Measurements from ENCODE around the gene TSFM.

The TSFM gene

GRCh38 chr12:57783466-57783801 is 847 bp downstream of the TSFM start:
- H3K4me3 ChIP-seq (ENCODE audit: low read length) = peak overlapping the region; percentile 89
- H3K36me3 ChIP-seq (replicated peaks; ENCODE audit: low read depth, low read length) = peaks cover 27% of the 10 kb centered on the region

GRCh38 chr12:57783861-57784260 is 1.3 kb downstream of the TSFM start:
- Histone ChIP-seq H3K27ac (ENCODE audit: low read length) (no peak overlapping the region), H3K4me2 (ENCODE audit: low read length) (peak overlapping the region; percentile 11; the same call in 1 of the 2 replicates), H3K4me1 (ENCODE audit: low read length) (peaks cover 13% of the 10 kb centered on the region), H3K79me2 (ENCODE audit: low read length) (peaks cover 19% of the 10 kb centered on the region), H3K9ac (ENCODE audit: low read length) (no peak overlapping the region), H3K9me3 (ENCODE audit: insufficient read depth, low read length) (no peaks in the 10 kb centered on the region), H3K27me3 (ENCODE audit: low read depth, low read length) (no peaks in the 10 kb centered on the region), H2AFZ (ENCODE audit: low read depth, low read length) (no peak overlapping the region), H4K20me1 (ENCODE audit: insufficient read depth, low read length) (no peaks in the 10 kb centered on the region), H3K4me3 (ENCODE audit: low read length) (no peak overlapping the region), H3K36me3 (replicated peaks; ENCODE audit: low read depth, low read length) (peaks cover 27% of the 10 kb centered on the region)
- TF ChIP-seq EZH2phosphoT487 (IDR thresholded peaks at IDR 0.05; ENCODE audit: low read depth) (no peak), CTCF (IDR thresholded peaks at IDR 0.05; ENCODE audit: low read depth, low read length) (no peak)

More at GRCh38 chr12:57783466-57783801, 847 bp downstream of the TSFM start:
- no peaks in the 10 kb centered on the region for H4K20me1 ChIP-seq (ENCODE audit: insufficient read depth, low read length)
- H3K9me3 ChIP-seq (ENCODE audit: insufficient read depth, low read length) = no peaks in the 10 kb centered on the region
- TF ChIP-seq EZH2phosphoT487 (IDR thresholded peaks at IDR 0.05; ENCODE audit: low read depth) (no peak), CTCF (IDR thresholded peaks at IDR 0.05; ENCODE audit: low read depth, low read length) (no peak)
- no peak overlapping the region for H3K27ac ChIP-seq (ENCODE audit: low read length)
- H3K27me3 ChIP-seq (ENCODE audit: low read depth, low read length) = no peaks in the 10 kb centered on the region
- H3K79me2 ChIP-seq (ENCODE audit: low read length) = peaks cover 19% of the 10 kb centered on the region
- peak overlapping the region; percentile 88 for H3K4me2 ChIP-seq (ENCODE audit: low read length)
- H3K9ac ChIP-seq (ENCODE audit: low read length) = peak overlapping the region; percentile 69
- peaks cover 13% of the 10 kb centered on the region for H3K4me1 ChIP-seq (ENCODE audit: low read length)
- no peak overlapping the region for H2AFZ ChIP-seq (ENCODE audit: low read depth, low read length)

- no peak overlapping the region for H3K9ac ChIP-seq (ENCODE audit: low read length)
- no peak overlapping the region for H3K4me2 ChIP-seq (ENCODE audit: low read length)
- peaks cover 34% of the 10 kb centered on the region for H3K36me3 ChIP-seq (replicated peaks; ENCODE audit: low read depth, low read length)
- no peak overlapping the region for H3K4me3 ChIP-seq (ENCODE audit: low read length)
- no peak overlapping the region for H2AFZ ChIP-seq (ENCODE audit: low read depth, low read length)
- TF ChIP-seq EZH2phosphoT487 (IDR thresholded peaks at IDR 0.05; ENCODE audit: low read depth) = no peak
- no peak for TF ChIP-seq CTCF (IDR thresholded peaks at IDR 0.05; ENCODE audit: low read depth, low read length)
- no peaks in the 10 kb centered on the region for H4K20me1 ChIP-seq (ENCODE audit: insufficient read depth, low read length)
- no peaks in the 10 kb centered on the region for H3K4me1 ChIP-seq (ENCODE audit: low read length)
- no peaks in the 10 kb centered on the region for H3K27me3 ChIP-seq (ENCODE audit: low read depth, low read length)
- H3K9me3 ChIP-seq (ENCODE audit: insufficient read depth, low read length) = no peaks in the 10 kb centered on the region
- H3K27ac ChIP-seq (ENCODE audit: low read length) = no peak overlapping the region
- no peaks in the 10 kb centered on the region for H3K79me2 ChIP-seq (ENCODE audit: low read length)
These were observed 11.3 kb downstream of the TSFM start for GRCh38 chr12:57793920-57794319.

- no peak overlapping the region for H3K4me3 ChIP-seq (ENCODE audit: low read length)
- H3K79me2 ChIP-seq (ENCODE audit: low read length) = no peaks in the 10 kb centered on the region
- H3K9ac ChIP-seq (ENCODE audit: low read length) = no peak overlapping the region
- no peaks in the 10 kb centered on the region for H3K27me3 ChIP-seq (ENCODE audit: low read depth, low read length)
- H3K4me1 ChIP-seq (ENCODE audit: low read length) = no peaks in the 10 kb centered on the region
- peaks cover 40% of the 10 kb centered on the region for H3K36me3 ChIP-seq (replicated peaks; ENCODE audit: low read depth, low read length)
- no peak overlapping the region for H3K4me2 ChIP-seq (ENCODE audit: low read length)
- no peak overlapping the region for H3K27ac ChIP-seq (ENCODE audit: low read length)
- no peaks in the 10 kb centered on the region for H3K9me3 ChIP-seq (ENCODE audit: insufficient read depth, low read length)
- no peak overlapping the region for H2AFZ ChIP-seq (ENCODE audit: low read depth, low read length)
- no peak for TF ChIP-seq EZH2phosphoT487 (IDR thresholded peaks at IDR 0.05; ENCODE audit: low read depth)
- TF ChIP-seq CTCF (IDR thresholded peaks at IDR 0.05; ENCODE audit: low read depth, low read length) = no peak
- no peaks in the 10 kb centered on the region for H4K20me1 ChIP-seq (ENCODE audit: insufficient read depth, low read length)
These were observed 12.8 kb downstream of the TSFM start for GRCh38 chr12:57795354-57795753.

All from OCI-LY3 (cell line).